ENCODE data around the gene ODR4. TPM values are rescaled to one million over a fixed set of nuclear protein-coding genes. Genes with fewer than 3 reads are reported as not detected.
A peak's percentile ranks its signal among the peaks of the same experiment; 100 is the strongest.

ODR4 gene
- total RNA-seq, 4 donors from 2014 or later: 25.1 to 35.4 (median 29.9) TPM

GRCh38 chr1:186421446-186421845 is 45.8 kb downstream of the ODR4 start:
- no peak for DNase-seq
- H3K36me3 ChIP-seq: peaks cover 5 to 10% of the 10 kb centered on the region in 2 donors
- intact Hi-C loops (cut with DNase I): no loop called here
- no peak overlapping the region for H3K4me3 ChIP-seq (replicated peaks in 1 of 3)
- H3K27me3 ChIP-seq: no peaks in the 10 kb centered on the region
- peak overlapping the region in 1 of 3 donors; percentile 33 for H3K27ac ChIP-seq
- no peaks in the 10 kb centered on the region for H3K9me3 ChIP-seq
- no peaks in the 10 kb centered on the region for H3K4me1 ChIP-seq
- no peak for TF ChIP-seq POLR2A (IDR thresholded peaks at IDR 0.05)
- WGBS, 2 donors: 85 to 92% methylated on average over 6 of the region's 6 CpGs

- Histone ChIP-seq H3K9me3 (no peaks in the 10 kb centered on the region), H3K36me3 (peaks cover 5% of the 10 kb centered on the region in 2 donors), H3K4me3 (replicated peaks in 1 of 3) (no peak overlapping the region), H3K27me3 (no peaks in the 10 kb centered on the region), H3K27ac (no peak overlapping the region), H3K4me1 (no peaks in the 10 kb centered on the region)
- TF ChIP-seq POLR2A (IDR thresholded peaks at IDR 0.05) (no peak), CTCF (IDR thresholded peaks at IDR 0.05) (no peak)
- intact Hi-C loops (cut with DNase I): no loop called here
- WGBS, 2 donors: 79 to 80% methylated on average over 2 of the region's 2 CpGs
- DNase-seq: no peak
These were observed 48.9 kb downstream of the ODR4 start for GRCh38 chr1:186424539-186424938.

GRCh38 chr1:186426118-186426517 is 50.5 kb downstream of the ODR4 start:
- no peaks in the 10 kb centered on the region for H3K27me3 ChIP-seq
- H3K4me1 ChIP-seq: no peaks in the 10 kb centered on the region
- TF ChIP-seq POLR2A (IDR thresholded peaks at IDR 0.05) (no peak), CTCF (IDR thresholded peaks at IDR 0.05) (no peak)
- WGBS, 2 donors: 82 to 87% methylated on average over 3 of the region's 3 CpGs
- H3K4me3 ChIP-seq (replicated peaks in 1 of 3): no peak overlapping the region
- no peaks in the 10 kb centered on the region for H3K9me3 ChIP-seq
- intact Hi-C loops (cut with DNase I): no loop called here
- DNase-seq: no peak
- H3K27ac ChIP-seq: no peak overlapping the region
- H3K36me3 ChIP-seq: no peaks in the 10 kb centered on the region

- intact Hi-C loops (cut with DNase I): no loop called here
- no peak for DNase-seq
- no peak overlapping the region for H3K4me3 ChIP-seq (replicated peaks in 1 of 3)
- no peaks in the 10 kb centered on the region for H3K27me3 ChIP-seq
- 90 to 91% methylated on average over 3 of the region's 3 CpGs for WGBS, 2 donors
- no peaks in the 10 kb centered on the region for H3K9me3 ChIP-seq
- TF ChIP-seq CTCF (IDR thresholded peaks at IDR 0.05) (no peak), POLR2A (IDR thresholded peaks at IDR 0.05) (no peak)
- H3K27ac ChIP-seq: no peak overlapping the region
- H3K36me3 ChIP-seq: no peaks in the 10 kb centered on the region
- no peaks in the 10 kb centered on the region for H3K4me1 ChIP-seq
These were observed 53.4 kb downstream of the ODR4 start for GRCh38 chr1:186429017-186429416.

- TF ChIP-seq POLR2A (IDR thresholded peaks at IDR 0.05): no peak
- no peak for TF ChIP-seq CTCF (IDR thresholded peaks at IDR 0.05)
- Histone ChIP-seq H3K27me3 (no peaks in the 10 kb centered on the region), H3K4me1 (no peaks in the 10 kb centered on the region), H3K9me3 (no peaks in the 10 kb centered on the region), H3K36me3 (no peaks in the 10 kb centered on the region), H3K27ac (no peak overlapping the region), H3K4me3 (replicated peaks in 1 of 3) (no peak overlapping the region)
- intact Hi-C loops (cut with DNase I): no loop called here
- DNase-seq: no peak
- 91 to 94% methylated on average over 1 of the region's 1 CpG for WGBS, 2 donors
These were observed 59.7 kb downstream of the ODR4 start for GRCh38 chr1:186435336-186435735.

GRCh38 chr1:186438567-186438966 is 62.9 kb downstream of the ODR4 start:
- intact Hi-C loops (cut with DNase I): no loop called here
- DNase-seq: no peak
- no peaks in the 10 kb centered on the region for H3K27me3 ChIP-seq
- H3K27ac ChIP-seq: no peak overlapping the region
- H3K4me3 ChIP-seq (replicated peaks in 1 of 3): no peak overlapping the region
- no peak for TF ChIP-seq POLR2A (IDR thresholded peaks at IDR 0.05)
- no peak for TF ChIP-seq CTCF (IDR thresholded peaks at IDR 0.05)
- 80 to 82% methylated on average over 5 of the region's 5 CpGs for WGBS, 2 donors
- no peaks in the 10 kb centered on the region for H3K9me3 ChIP-seq
- no peaks in the 10 kb centered on the region for H3K4me1 ChIP-seq
- H3K36me3 ChIP-seq: no peaks in the 10 kb centered on the region

Measured in thyroid gland (tissue), 4 donors.